ENCODE results near the gene TSNAX.

GRCh38 chr1:231528172-231529029 lies at the start of gene TSNAX:
- TF ChIP-seq YY1 (IDR thresholded peaks at IDR 0.05; ENCODE audit: insufficient read depth, insufficient read length), result no peak
- no peak for TF ChIP-seq ZNF274 (IDR thresholded peaks at IDR 0.05; ENCODE audit: low read depth, low read length)
- no peak for TF ChIP-seq SUZ12 (IDR thresholded peaks at IDR 0.05; ENCODE audit: extremely low read depth, insufficient read depth, insufficient read length)

All from NT2/D1 (cell line).